ENCODE results near the gene SLC9A9. TPM values are rescaled to one million over a fixed set of nuclear protein-coding genes. Genes with fewer than 3 reads are reported as not detected.

The SLC9A9 gene
- total RNA-seq, 1 donor: 3.5 TPM

GRCh38 chr3:143236226-143236964 lies 611.9 kb downstream of the SLC9A9 start:
- no peak overlapping the region for H3K4me3 ChIP-seq (ENCODE audit: low read depth, low read length)
- DNase-seq (ENCODE audit: low read depth): no peak
- TF ChIP-seq CTCF (IDR thresholded peaks at IDR 0.05; ENCODE audit: insufficient read depth, low read depth, low read length): no peak

- no peak for DNase-seq (ENCODE audit: low read depth)
- H3K4me3 ChIP-seq (ENCODE audit: low read depth, low read length): no peak overlapping the region
- TF ChIP-seq CTCF (IDR thresholded peaks at IDR 0.05; ENCODE audit: insufficient read depth, low read depth, low read length): no peak
Measured at GRCh38 chr3:143235614-143236204, 612.6 kb downstream of the SLC9A9 start.

- no peak overlapping the region for H3K4me3 ChIP-seq (ENCODE audit: low read depth, low read length)
- TF ChIP-seq CTCF (IDR thresholded peaks at IDR 0.05; ENCODE audit: insufficient read depth, low read depth, low read length): no peak
- DNase-seq (ENCODE audit: low read depth): no peak
Measured at GRCh38 chr3:143234526-143234925, 613.7 kb downstream of the SLC9A9 start.

GRCh38 chr3:143232981-143233380 lies 615.3 kb downstream of the SLC9A9 start:
- H3K4me3 ChIP-seq (ENCODE audit: low read depth, low read length): no peak overlapping the region
- TF ChIP-seq CTCF (IDR thresholded peaks at IDR 0.05; ENCODE audit: insufficient read depth, low read depth, low read length): no peak

GRCh38 chr3:143228405-143228804 lies 619.9 kb downstream of the SLC9A9 start:
- no peak for TF ChIP-seq CTCF (IDR thresholded peaks at IDR 0.05; ENCODE audit: insufficient read depth, low read depth, low read length)
- DNase-seq (ENCODE audit: low read depth): no peak
- no peak overlapping the region for H3K4me3 ChIP-seq (ENCODE audit: low read depth, low read length)

More at GRCh38 chr3:143232981-143233380, 615.3 kb downstream of the SLC9A9 start:
- DNase-seq (ENCODE audit: low read depth): no peak

GRCh38 chr3:143226678-143227291 lies 621.5 kb downstream of the SLC9A9 start:
- TF ChIP-seq CTCF (IDR thresholded peaks at IDR 0.05; ENCODE audit: insufficient read depth, low read depth, low read length): no peak
- DNase-seq (ENCODE audit: low read depth): no peak
- no peak overlapping the region for H3K4me3 ChIP-seq (ENCODE audit: low read depth, low read length)
